Loucy (cell line): ENCODE measurements around the gene CDH8.

Experiments used
- CTCF ChIP-seq: fragments of 200-600 bp; sonication (generic); conservative IDR thresholded peaks from 2 replicates; pipeline ENCODE4 v1.5.1; 2014; ENCODE audit warnings: mild to moderate bottlenecking, antibody characterized with exemption, low read length
- EZH2phosphoT487 ChIP-seq: fragments of 200-600 bp; IDR thresholded peaks from 2 replicates; pipeline ENCODE4 v1.6.1; 2018; ENCODE audit warnings: antibody characterized with exemption, mild to moderate bottlenecking, moderate library complexity, borderline replicate concordance

GRCh38 chr16:61792194-61792909, 243.9 kb downstream of the CDH8 start:
- TF ChIP-seq EZH2phosphoT487, result no peak
- no peak for TF ChIP-seq CTCF
